HepG2 (cell line): ENCODE data around the gene MAN1B1. TPM values are rescaled to one million over a fixed set of nuclear protein-coding genes. Genes with fewer than 3 reads are reported as not detected.

Experiments
- BCL3 ChIP-seq: sonication (generic); formaldehyde crosslinking; IDR thresholded peaks from 2 replicates; pipeline ENCODE4 v1.5.1; 2020; ENCODE audit warnings: mild to moderate bottlenecking, missing genetic modification reagents, moderate library complexity
- CAMTA2 ChIP-seq: sonication (generic); formaldehyde crosslinking; IDR thresholded peaks from 2 replicates; pipeline ENCODE4 v1.4.0; 2020; ENCODE audit warnings: mild to moderate bottlenecking, missing genetic modification reagents, borderline replicate concordance
- CHCHD3 ChIP-seq: sonication (generic); formaldehyde crosslinking; IDR thresholded peaks from 2 replicates; pipeline ENCODE4 v1.8.0; 2022; ENCODE audit warnings: mild to moderate bottlenecking, missing genetic modification reagents, moderate library complexity
- CHD4 ChIP-seq: fragments of 200-600 bp; sonication (generic); IDR thresholded peaks from 2 replicates; pipeline ENCODE4 v1.7.0; 2017; ENCODE audit warnings: mild to moderate bottlenecking, low read length, borderline replicate concordance
- CREB1 ChIP-seq, 2 experiments: fragments of 450-650 bp in 1 of 2; IDR thresholded peaks; 2 replicates each; pipeline ENCODE4 v1.6.1; 2016 to 2017; ENCODE audit warnings: control low read depth in 1 of 2, mild to moderate bottlenecking in 1 of 2, missing compliant biosample characterization in 1 of 2, missing genetic modification characterization in 1 of 2
- EHMT2 ChIP-seq: fragments of 200-600 bp; sonication (generic); IDR thresholded peaks from 2 replicates; pipeline ENCODE4 v1.7.0; 2017; ENCODE audit warnings: antibody characterized with exemption, low read depth, low read length, borderline replicate concordance
- MYNN ChIP-seq: sonication (generic); formaldehyde crosslinking; IDR thresholded peaks from 2 replicates; pipeline ENCODE4 v1.4.0; 2020; ENCODE audit warnings: mild to moderate bottlenecking, low read depth, missing genetic modification reagents
- NFKB2 ChIP-seq: sonication (generic); formaldehyde crosslinking; IDR thresholded peaks from 2 replicates; pipeline ENCODE4 v1.4.0; 2020; ENCODE audit warnings: missing genetic modification reagents, borderline replicate concordance
- POLR2AphosphoS2 ChIP-seq: IDR thresholded peaks from 2 replicates; pipeline ENCODE4 v1.6.1; 2011; ENCODE audit warnings: low read depth, low read length, improper control_type of control experiment
- THAP9 ChIP-seq: sonication (generic); formaldehyde crosslinking; IDR thresholded peaks from 2 replicates; pipeline ENCODE4; 2020; ENCODE audit warnings: missing genetic modification reagents, mild to moderate bottlenecking, borderline replicate concordance
- YY1 ChIP-seq: IDR thresholded peaks from 2 replicates; pipeline ENCODE4 v1.6.1; 2011; ENCODE audit warnings: low read length, low read depth, moderate library complexity, mild to moderate bottlenecking; ENCODE audit not compliant: insufficient read depth, insufficient replicate concordance
- ZMYM4 ChIP-seq: sonication (generic); formaldehyde crosslinking; IDR thresholded peaks from 2 replicates; pipeline ENCODE4 v1.8.1; 2023; ENCODE audit warnings: mild to moderate bottlenecking, missing genetic modification reagents
- ZNF136 ChIP-seq: sonication (generic); formaldehyde crosslinking; IDR thresholded peaks from 2 replicates; pipeline ENCODE4 v1.8.1; 2022; ENCODE audit warnings: low read depth, mild to moderate bottlenecking, moderate library complexity, missing genetic modification reagents
- ZNF142 ChIP-seq: sonication (generic); formaldehyde crosslinking; IDR thresholded peaks from 2 replicates; pipeline ENCODE4 v1.4.0; 2020; ENCODE audit warnings: missing genetic modification reagents
- ZNF225 ChIP-seq: sonication (generic); formaldehyde crosslinking; IDR thresholded peaks from 2 replicates; pipeline ENCODE4 v1.4.0; 2020; ENCODE audit warnings: mild to moderate bottlenecking, missing genetic modification reagents
- ZNF260 ChIP-seq: sonication (generic); formaldehyde crosslinking; IDR thresholded peaks from 2 replicates; pipeline ENCODE4 v1.4.0; 2020; ENCODE audit warnings: missing genetic modification reagents, low read depth, mild to moderate bottlenecking, borderline replicate concordance
- ZNF34 ChIP-seq: sonication (generic); formaldehyde crosslinking; IDR thresholded peaks from 2 replicates; pipeline ENCODE4 v1.4.0; 2020; ENCODE audit warnings: mild to moderate bottlenecking, missing genetic modification reagents, borderline replicate concordance
- ZNF749 ChIP-seq: sonication (generic); formaldehyde crosslinking; IDR thresholded peaks from 2 replicates; pipeline ENCODE4 v1.8.0; 2022; ENCODE audit warnings: mild to moderate bottlenecking, missing genetic modification reagents, moderate library complexity, borderline replicate concordance
- polyA plus RNA-seq, 8 experiments: library from polyadenylated mRNA; depleted of rRNA in 3 of 8; stranded (reverse) in 7 of 8; unstranded in 1 of 8; fragments of >200 nt; fragmentation: Illumina TruSeq in 4 of 8; extraction: Trizol in 4 of 8; gene quantifications; 2 replicates each; pipeline versions ENCODE4 v1.2.1 to v1.2.3, GENCODE V29; 2011 to 2016; ENCODE audit warnings: low read depth in 4 of 8, missing spikeins in 1 of 8, mixed read lengths in 1 of 8; ENCODE audit not compliant: insufficient read depth in 1 of 8
- total RNA-seq, 5 experiments: library from RNA; depleted of rRNA; stranded (reverse); fragments of >200 nt; fragmentation: Illumina TruSeq; extraction: Trizol; gene quantifications; 2 replicates each; pipeline ENCODE4 v1.2.3, GENCODE V29; 2016; ENCODE audit warnings: low read depth in 1 of 5

Gene MAN1B1
- total and polyA plus RNA-seq, 2 of the 13 experiments (the other 11 are each of a cell fraction or from before 2014, with no cell fraction given): 48.9 to 59.5 TPM

GRCh38 chr9:137046088-137046787 is 40.5 kb upstream of the MAN1B1 start, which contains the start of gene NPDC1 (continued):
- TF ChIP-seq ZNF142 (CRISPR knock-in tag) (peak; percentile 71; the same call in 1 of the 2 replicates), ZMYM4 (no peak), NFKB2 (CRISPR knock-in tag) (peak; percentile 78; the same call in 1 of the 2 replicates), THAP9 (peak; percentile 38; the same call in 1 of the 2 replicates), CREB1 (IDR thresholded peaks at IDR 0.05) (no peak), CREB1 (CRISPR knock-in tag; IDR thresholded peaks at IDR 0.05) (no peak), ZNF136 (CRISPR knock-in tag) (0 out of 2 replicates have a peak, but pooled peaks have one; percentile 59), MYNN (CRISPR knock-in tag) (no peak), EHMT2 (peak; percentile 77; the same call in 1 of the 2 replicates), CHD4 (no peak), CAMTA2 (CRISPR knock-in tag) (no peak), POLR2AphosphoS2 (no peak), ZNF749 (CRISPR knock-in tag) (no peak), ZNF225 (CRISPR knock-in tag) (peak; percentile 89; the same call in 1 of the 2 replicates), CHCHD3 (peak; percentile 30; the same call in 1 of the 2 replicates), ZNF34 (CRISPR knock-in tag) (peak; percentile 94; the same call in 1 of the 2 replicates), ZNF260 (CRISPR knock-in tag) (no peak), BCL3 (CRISPR knock-in tag) (peak; percentile 62; the same call in 1 of the 2 replicates), YY1 (peak; percentile 42)
